Stimulated activated naive B cell treated with anti-CD40 and anti-IgM and Interleukin-4, amounts not matched to agents 10 μg/mL and 1 μg/mL and 100 μg/mL, for 72 hours (primary cell): ENCODE results near the gene CDK6.

Experiments
- ATAC-seq, 2 donors: fragments of 150-1000 bp; cut with Tn5 transposase; replicated peaks; 2 replicates each; pipeline ENCODE4 v1.10.0; 2021; ENCODE audit warnings: moderate library complexity in 1 of 2
- DNase-seq: peaks from one replicate; pipeline ENCODE4 v3.0.0; 2021
- H3K27ac Mint-ChIP-seq: one replicate; pipeline ENCODE4 v1.8.0; 2022; ENCODE audit warnings: mild to moderate bottlenecking, mixed read lengths
- H3K27me3 Mint-ChIP-seq, 2 donors: one replicate each; pipeline ENCODE4 v1.8.0; 2022; ENCODE audit warnings: mixed read lengths in 2 of 2
- H3K36me3 Mint-ChIP-seq, 2 donors: one replicate each; pipeline ENCODE4 v1.8.0; 2022; ENCODE audit warnings: mixed read lengths in 2 of 2, mild to moderate bottlenecking in 1 of 2
- H3K4me1 Mint-ChIP-seq, 2 donors: one replicate each; pipeline ENCODE4 v1.8.0; 2022; ENCODE audit warnings: mixed read lengths in 2 of 2, mild to moderate bottlenecking in 1 of 2
- H3K4me3 Mint-ChIP-seq, 2 donors: one replicate each; pipeline ENCODE4 v1.8.0; 2022; ENCODE audit warnings: mild to moderate bottlenecking in 2 of 2, mixed read lengths in 2 of 2, moderate library complexity in 1 of 2
- H3K9me3 Mint-ChIP-seq, 2 donors: one replicate each; pipeline ENCODE4 v1.8.0; 2022; ENCODE audit warnings: mixed read lengths in 2 of 2, mild to moderate bottlenecking in 1 of 2

CDK6 gene

GRCh38 chr7:92714767-92715166 is 121.6 kb downstream of the CDK6 start:
- Mint-ChIP-seq H3K4me1 (peaks cover 15 to 16% of the 10 kb centered on the region in 2 donors), H3K36me3 (peaks cover 15 to 23% of the 10 kb centered on the region in 2 donors), H3K27me3 (no peaks in the 10 kb centered on the region), H3K9me3 (peaks cover 0 to 1% of the 10 kb centered on the region in 2 donors), H3K4me3 (no peak overlapping the region), H3K27ac (no peak overlapping the region)
- no peak for DNase-seq
- ATAC-seq = no peak

- ATAC-seq (no peak), DNase-seq (no peak)
- H3K36me3 Mint-ChIP-seq = peaks cover 15 to 21% of the 10 kb centered on the region in 2 donors
- no peaks in the 10 kb centered on the region for H3K27me3 Mint-ChIP-seq
- no peak overlapping the region for H3K27ac Mint-ChIP-seq
- H3K9me3 Mint-ChIP-seq = peaks cover 0 to 1% of the 10 kb centered on the region in 2 donors
- H3K4me3 Mint-ChIP-seq = no peak overlapping the region
- H3K4me1 Mint-ChIP-seq = peaks cover 14 to 15% of the 10 kb centered on the region in 2 donors
These were observed 122.1 kb downstream of the CDK6 start for GRCh38 chr7:92714280-92714679.

GRCh38 chr7:92709912-92710311 is 126.5 kb downstream of the CDK6 start:
- Mint-ChIP-seq H3K27ac (no peak overlapping the region), H3K36me3 (peaks cover 15 to 22% of the 10 kb centered on the region in 2 donors)
- DNase-seq = no peak

GRCh38 chr7:92709150-92709549 is 127.2 kb downstream of the CDK6 start:
- H3K4me3 Mint-ChIP-seq = no peak overlapping the region
- peaks cover 0 to 4% of the 10 kb centered on the region in 2 donors for H3K4me1 Mint-ChIP-seq
- H3K27me3 Mint-ChIP-seq = no peaks in the 10 kb centered on the region
- no peak for ATAC-seq
- H3K27ac Mint-ChIP-seq = no peak overlapping the region
- no peak for DNase-seq
- H3K9me3 Mint-ChIP-seq = peaks cover 3% of the 10 kb centered on the region in 2 donors
- peaks cover 12 to 20% of the 10 kb centered on the region in 2 donors for H3K36me3 Mint-ChIP-seq

More at GRCh38 chr7:92709912-92710311, 126.5 kb downstream of the CDK6 start:
- Mint-ChIP-seq H3K27me3 (no peaks in the 10 kb centered on the region), H3K4me3 (no peak overlapping the region), H3K9me3 (peaks cover 3% of the 10 kb centered on the region in 2 donors), H3K4me1 (peaks cover 0 to 4% of the 10 kb centered on the region in 2 donors)
- no peak for ATAC-seq

GRCh38 chr7:92708111-92709042 is 128.0 kb downstream of the CDK6 start:
- Mint-ChIP-seq H3K4me1 (peaks cover 0 to 4% of the 10 kb centered on the region in 2 donors), H3K27me3 (no peaks in the 10 kb centered on the region), H3K36me3 (peaks cover 8 to 19% of the 10 kb centered on the region in 2 donors), H3K27ac (no peak overlapping the region), H3K9me3 (peaks cover 3% of the 10 kb centered on the region in 2 donors), H3K4me3 (no peak overlapping the region)
- no peak for ATAC-seq
- no peak for DNase-seq

- H3K27me3 Mint-ChIP-seq = no peaks in the 10 kb centered on the region
- H3K27ac Mint-ChIP-seq = no peak overlapping the region
- peaks cover 0 to 4% of the 10 kb centered on the region in 2 donors for H3K4me1 Mint-ChIP-seq
These were observed 128.9 kb downstream of the CDK6 start for GRCh38 chr7:92707435-92707834.

GRCh38 chr7:92706563-92706962 is 129.8 kb downstream of the CDK6 start:
- Mint-ChIP-seq H3K27ac (no peak overlapping the region), H3K4me1 (peaks cover 0 to 4% of the 10 kb centered on the region in 2 donors), H3K27me3 (no peaks in the 10 kb centered on the region), H3K36me3 (peaks cover 8 to 19% of the 10 kb centered on the region in 2 donors), H3K9me3 (peaks cover 3% of the 10 kb centered on the region in 2 donors), H3K4me3 (no peak overlapping the region)
- ATAC-seq = no peak
- DNase-seq = no peak

More at GRCh38 chr7:92707435-92707834, 128.9 kb downstream of the CDK6 start:
- peaks cover 3% of the 10 kb centered on the region in 2 donors for H3K9me3 Mint-ChIP-seq
- DNase-seq = no peak
- peaks cover 8 to 19% of the 10 kb centered on the region in 2 donors for H3K36me3 Mint-ChIP-seq
- no peak for ATAC-seq
- no peak overlapping the region for H3K4me3 Mint-ChIP-seq

GRCh38 chr7:92705831-92706230 is 130.5 kb downstream of the CDK6 start:
- Mint-ChIP-seq H3K36me3 (peaks cover 8 to 22% of the 10 kb centered on the region in 2 donors), H3K9me3 (peaks cover 3% of the 10 kb centered on the region in 2 donors), H3K4me3 (no peak overlapping the region), H3K27me3 (no peaks in the 10 kb centered on the region), H3K4me1 (peaks cover 0 to 4% of the 10 kb centered on the region in 2 donors), H3K27ac (no peak overlapping the region)
- ATAC-seq = no peak
- DNase-seq = no peak

- Mint-ChIP-seq H3K27ac (no peak overlapping the region), H3K36me3 (peaks cover 4 to 22% of the 10 kb centered on the region in 2 donors), H3K4me1 (peaks cover 0 to 7% of the 10 kb centered on the region in 2 donors)
These were observed 131.5 kb downstream of the CDK6 start for GRCh38 chr7:92704858-92705257.

GRCh38 chr7:92702535-92702934 is 133.8 kb downstream of the CDK6 start:
- no peak for DNase-seq
- peaks cover 4 to 19% of the 10 kb centered on the region in 2 donors for H3K36me3 Mint-ChIP-seq
- H3K9me3 Mint-ChIP-seq = peaks cover 3% of the 10 kb centered on the region in 2 donors
- peaks cover 0 to 4% of the 10 kb centered on the region in 2 donors for H3K4me1 Mint-ChIP-seq
- no peaks in the 10 kb centered on the region for H3K27me3 Mint-ChIP-seq
- no peak for ATAC-seq
- no peak overlapping the region for H3K4me3 Mint-ChIP-seq
- no peak overlapping the region for H3K27ac Mint-ChIP-seq

More at GRCh38 chr7:92704858-92705257, 131.5 kb downstream of the CDK6 start:
- Mint-ChIP-seq H3K27me3 (no peaks in the 10 kb centered on the region), H3K4me3 (no peak overlapping the region), H3K9me3 (peaks cover 3% of the 10 kb centered on the region in 2 donors)
- ATAC-seq = no peak
- no peak for DNase-seq

GRCh38 chr7:92699966-92700514 is 136.3 kb downstream of the CDK6 start:
- Mint-ChIP-seq H3K4me1 (peaks cover 7 to 11% of the 10 kb centered on the region in 2 donors), H3K36me3 (peaks cover 0 to 13% of the 10 kb centered on the region in 2 donors), H3K9me3 (no peaks in the 10 kb centered on the region), H3K27ac (no peak overlapping the region), H3K4me3 (no peak overlapping the region), H3K27me3 (no peaks in the 10 kb centered on the region)
- DNase-seq = no peak
- no peak for ATAC-seq

GRCh38 chr7:92699560-92699959 is 136.8 kb downstream of the CDK6 start:
- H3K9me3 Mint-ChIP-seq = no peaks in the 10 kb centered on the region
- H3K4me3 Mint-ChIP-seq = no peak overlapping the region
- H3K36me3 Mint-ChIP-seq = peaks cover 0 to 12% of the 10 kb centered on the region in 2 donors
- ATAC-seq (no peak), DNase-seq (no peak)
- no peak overlapping the region for H3K27ac Mint-ChIP-seq
- H3K4me1 Mint-ChIP-seq = peaks cover 7 to 14% of the 10 kb centered on the region in 2 donors
- no peaks in the 10 kb centered on the region for H3K27me3 Mint-ChIP-seq

- Mint-ChIP-seq H3K4me3 (no peak overlapping the region), H3K36me3 (peaks cover 4 to 8% of the 10 kb centered on the region in 2 donors), H3K27me3 (no peaks in the 10 kb centered on the region), H3K4me1 (peaks cover 7 to 14% of the 10 kb centered on the region in 2 donors), H3K27ac (no peak overlapping the region), H3K9me3 (no peaks in the 10 kb centered on the region)
- ATAC-seq (no peak), DNase-seq (no peak)
These were observed 138.0 kb downstream of the CDK6 start for GRCh38 chr7:92698237-92698841.

GRCh38 chr7:92697414-92697813 is 139.0 kb downstream of the CDK6 start:
- H3K9me3 Mint-ChIP-seq = no peaks in the 10 kb centered on the region
- DNase-seq = no peak
- H3K27ac Mint-ChIP-seq = no peak overlapping the region

More at GRCh38 chr7:92697414-92697813, 139.0 kb downstream of the CDK6 start:
- peaks cover 4 to 8% of the 10 kb centered on the region in 2 donors for H3K36me3 Mint-ChIP-seq
- H3K4me1 Mint-ChIP-seq = peaks cover 7 to 14% of the 10 kb centered on the region in 2 donors
- H3K4me3 Mint-ChIP-seq = no peak overlapping the region
- ATAC-seq = no peak
- H3K27me3 Mint-ChIP-seq = no peaks in the 10 kb centered on the region
